Embryonic facial prominence (tissue), 1 donor: ENCODE data around the gene PSMB8.
A peak's percentile ranks its signal among the peaks of the same experiment; 100 is the strongest.
"Not testable (repeated sequence)": the region's sequence is repeated elsewhere in the genome, so short reads cannot be mapped to it uniquely, and the experiment has no call there.

ENCODE experiments used
- DNase-seq: peaks from one replicate; pipeline ENCODE4 v3.0.0-alpha.2; 2016; ENCODE audit errors: extremely low spot score

The PSMB8 gene

GRCh38 chr6:32836873-32837272, 7.0 kb downstream of the PSMB8 start:
- no peak for DNase-seq

GRCh38 chr6:32835167-32835893, 8.5 kb downstream of the PSMB8 start:
- no peak for DNase-seq

GRCh38 chr6:32833664-32834063, 10.2 kb downstream of the PSMB8 start:
- DNase-seq: no peak

- DNase-seq: no peak
Measured at GRCh38 chr6:32832535-32832934, 11.3 kb downstream of the PSMB8 start.

GRCh38 chr6:32830936-32831335, 12.9 kb downstream of the PSMB8 start:
- DNase-seq: no peak

GRCh38 chr6:32830017-32830416, 13.8 kb downstream of the PSMB8 start:
- no peak for DNase-seq

GRCh38 chr6:32829495-32829894, 14.4 kb downstream of the PSMB8 start:
- DNase-seq: no peak

- DNase-seq: no peak
Measured at GRCh38 chr6:32827025-32827424, 16.8 kb downstream of the PSMB8 start.

GRCh38 chr6:32825966-32826365, 17.9 kb downstream of the PSMB8 start:
- no peak for DNase-seq

GRCh38 chr6:32819729-32820128, 24.1 kb downstream of the PSMB8 start:
- DNase-seq: no peak

GRCh38 chr6:32818867-32819266, 25.0 kb downstream of the PSMB8 start:
- no peak for DNase-seq

GRCh38 chr6:32816746-32817204, 27.1 kb downstream of the PSMB8 start, which contains the start of gene HLA-DOB:
Gene HLA-DOB, minus strand, starts transcription at chr6:32817002. Its CDS starts 51 bp downstream, at chr6:32816951.
- no peak for DNase-seq

- no peak for DNase-seq
Measured at GRCh38 chr6:32815996-32816395, 27.9 kb downstream of the PSMB8 start.

GRCh38 chr6:32815115-32815514, 28.7 kb downstream of the PSMB8 start:
- no peak for DNase-seq

GRCh38 chr6:32814145-32814544, 29.7 kb downstream of the PSMB8 start:
- DNase-seq: no peak

- no peak for DNase-seq
Measured at GRCh38 chr6:32809171-32809570, 34.7 kb downstream of the PSMB8 start.

GRCh38 chr6:32807020-32807580, 36.7 kb downstream of the PSMB8 start:
- no peak for DNase-seq

- DNase-seq: not testable (repeated sequence)
Measured at GRCh38 chr6:32805404-32805803, 38.4 kb downstream of the PSMB8 start.

GRCh38 chr6:32803416-32803815, 40.4 kb downstream of the PSMB8 start:
- no peak for DNase-seq

GRCh38 chr6:32799740-32800139, 44.1 kb downstream of the PSMB8 start:
- no peak for DNase-seq

- DNase-seq: no peak
Measured at GRCh38 chr6:32799168-32799567, 44.7 kb downstream of the PSMB8 start.

GRCh38 chr6:32796848-32797776, 46.7 kb downstream of the PSMB8 start:
- peak; percentile 29 for DNase-seq
